Measurements from ENCODE around the gene PPT2. TPM values are rescaled to one million over a fixed set of nuclear protein-coding genes. Genes with fewer than 3 reads are reported as not detected.

Gene PPT2
- total and polyA plus RNA-seq, 2 of the 13 experiments (the other 11 are each of a cell fraction or from before 2014, with no cell fraction given) = 39.2 to 61.8 TPM

GRCh38 chr6:32118782-32119628 is 34.9 kb upstream of the PPT2 start (continued):
- TF ChIP-seq RERE (CRISPR knock-in tag; IDR thresholded peaks at IDR 0.05; ENCODE audit: low read depth) (no peak), EHMT2 (IDR thresholded peaks at IDR 0.05; ENCODE audit: borderline replicate concordance, low read depth, low read length) (no peak), ZNF644 (CRISPR knock-in tag; IDR thresholded peaks at IDR 0.05; ENCODE audit: low read depth) (peak; percentile 40; the same call in 1 of the 2 replicates), MED13 (CRISPR knock-in tag; IDR thresholded peaks at IDR 0.05) (peak; percentile 72; the same call in 1 of the 2 replicates), PITX1 (CRISPR knock-in tag; IDR thresholded peaks at IDR 0.05) (0 out of 2 replicates have a peak, but pooled peaks have one; percentile 7), ZFP62 (CRISPR knock-in tag; IDR thresholded peaks at IDR 0.05) (no peak), ZNF652 (CRISPR knock-in tag; IDR thresholded peaks at IDR 0.05; ENCODE audit: borderline replicate concordance, low read depth) (no peak), MXI1 (IDR thresholded peaks at IDR 0.05; ENCODE audit: borderline replicate concordance, low read depth, low read length) (peak; percentile 42; the same call in 1 of the 3 replicates), DMAP1 (CRISPR knock-in tag; IDR thresholded peaks at IDR 0.05) (peak; percentile 83), ZNF18 (CRISPR knock-in tag; IDR thresholded peaks at IDR 0.05; ENCODE audit: insufficient replicate concordance) (no peak), ZNF772 (CRISPR knock-in tag; IDR thresholded peaks at IDR 0.05) (0 out of 2 replicates have a peak, but pooled peaks have one; percentile 27), PPARG (CRISPR knock-in tag; conservative IDR thresholded peaks at IDR 0.05) (peak; percentile 44; the same call in 1 of the 2 replicates), ZNF800 (CRISPR knock-in tag; IDR thresholded peaks at IDR 0.05) (peak; percentile 90; the same call in 1 of the 2 replicates), CREM (IDR thresholded peaks at IDR 0.05) (peak; percentile 16; the same call in 1 of the 2 replicates), CREM (CRISPR knock-in tag; IDR thresholded peaks at IDR 0.05) (no peak), USF2 (IDR thresholded peaks at IDR 0.05; ENCODE audit: low read depth, low read length) (no peak), USF2 (CRISPR knock-in tag; IDR thresholded peaks at IDR 0.05; ENCODE audit: borderline replicate concordance) (no peak), HMG20B (CRISPR knock-in tag; conservative IDR thresholded peaks at IDR 0.05) (no peak)
